ENCODE results near the gene IGF2BP1.
"Not testable (repeated sequence)": the region's sequence is repeated elsewhere in the genome, so short reads cannot be mapped to it uniquely, and the experiment has no call there.

The IGF2BP1 gene

GRCh38 chr17:48996722-48997102, 473 bp upstream of the IGF2BP1 start:
- Histone ChIP-seq H2AFZ (ENCODE audit: low read length, unreplicated experiment) (no peak overlapping the region), H3K79me2 (ENCODE audit: control insufficient read depth, insufficient read depth, low read length, unreplicated experiment) (peaks cover 34% of the 10 kb centered on the region), H3K27ac (ENCODE audit: low read depth, low read length) (no peak overlapping the region), H3K36me3 (ENCODE audit: insufficient read depth, low read length) (no peaks in the 10 kb centered on the region), H3K4me3 (ENCODE audit: low read depth, low read length) (peak overlapping the region; percentile 82), H3K4me1 (ENCODE audit: control insufficient read depth, insufficient read depth, low read length, unreplicated experiment) (peaks cover 2% of the 10 kb centered on the region), H3K27me3 (ENCODE audit: insufficient read depth, low read length) (peaks cover 73% of the 10 kb centered on the region)

- Histone ChIP-seq H3K36me3 (ENCODE audit: insufficient read depth, low read length) (no peaks in the 10 kb centered on the region), H2AFZ (ENCODE audit: low read length, unreplicated experiment) (peak overlapping the region; percentile 47), H3K4me1 (ENCODE audit: control insufficient read depth, insufficient read depth, low read length, unreplicated experiment) (peaks cover 6% of the 10 kb centered on the region), H3K79me2 (ENCODE audit: control insufficient read depth, insufficient read depth, low read length, unreplicated experiment) (peaks cover 42% of the 10 kb centered on the region), H3K27ac (ENCODE audit: low read depth, low read length) (peak overlapping the region; percentile 35), H3K4me3 (ENCODE audit: low read depth, low read length) (peak overlapping the region; percentile 82), H3K27me3 (ENCODE audit: insufficient read depth, low read length) (peaks cover 71% of the 10 kb centered on the region)
Observed at GRCh38 chr17:48997827-48998586, 822 bp downstream of the IGF2BP1 start.

DNA sequence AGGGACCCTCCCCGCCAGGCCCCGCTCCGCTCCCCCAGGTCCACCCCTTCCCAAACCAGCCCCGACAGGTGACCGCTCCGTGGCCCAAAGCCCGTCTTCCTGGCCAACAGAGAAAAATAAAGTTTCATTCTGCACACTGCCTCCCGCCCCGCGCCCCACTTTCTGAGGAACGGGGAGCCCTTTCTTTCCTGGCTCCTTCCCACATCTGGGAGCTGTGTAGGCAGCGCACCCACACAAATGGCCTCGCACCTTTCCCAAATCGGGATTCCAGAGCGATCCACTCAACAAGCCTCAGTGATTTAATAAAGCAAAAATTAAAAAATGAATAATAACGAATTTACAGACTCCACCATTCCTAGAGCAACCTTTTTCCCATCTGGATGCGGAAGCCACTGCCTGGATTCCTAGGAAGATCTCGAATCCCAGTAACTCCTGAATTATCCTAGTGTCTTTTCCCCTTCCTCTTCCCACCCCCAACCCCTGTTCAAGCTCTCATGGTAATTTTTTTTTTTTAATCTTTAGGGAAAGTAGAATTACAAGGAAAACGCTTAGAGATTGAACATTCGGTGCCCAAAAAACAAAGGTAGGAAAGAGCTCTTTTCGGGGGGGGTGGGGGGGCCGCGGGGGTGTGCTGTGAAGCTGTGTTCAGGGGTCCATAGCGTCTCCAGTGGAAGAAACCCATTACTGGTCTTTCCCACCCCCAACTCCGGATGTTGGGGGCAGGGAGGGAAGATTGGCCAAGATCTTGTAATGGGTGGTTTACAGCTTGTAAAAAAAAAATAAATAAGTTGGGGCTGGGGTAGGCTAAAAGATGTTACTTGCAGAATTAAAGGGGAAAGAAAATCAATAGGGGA, 1.6 kb downstream of the IGF2BP1 start:
- peaks cover 49% of the 10 kb centered on the region for H3K79me2 ChIP-seq (ENCODE audit: control insufficient read depth, insufficient read depth, low read length, unreplicated experiment)
- H3K27ac ChIP-seq (ENCODE audit: low read depth, low read length), result no peak overlapping the region
- peak overlapping the region; percentile 82 for H3K4me3 ChIP-seq (ENCODE audit: low read depth, low read length)
- H3K4me1 ChIP-seq (ENCODE audit: control insufficient read depth, insufficient read depth, low read length, unreplicated experiment), result peaks cover 6% of the 10 kb centered on the region
- H3K27me3 ChIP-seq (ENCODE audit: insufficient read depth, low read length), result peaks cover 71% of the 10 kb centered on the region
- no peaks in the 10 kb centered on the region for H3K36me3 ChIP-seq (ENCODE audit: insufficient read depth, low read length)
- peak overlapping the region; percentile 47 for H2AFZ ChIP-seq (ENCODE audit: low read length, unreplicated experiment)

GRCh38 chr17:49000943-49001342, 3.8 kb downstream of the IGF2BP1 start:
- Histone ChIP-seq H3K36me3 (ENCODE audit: insufficient read depth, low read length) (no peaks in the 10 kb centered on the region; the same call in 1 of the 2 replicates), H2AFZ (ENCODE audit: low read length, unreplicated experiment) (no peak overlapping the region), H3K4me1 (ENCODE audit: control insufficient read depth, insufficient read depth, low read length, unreplicated experiment) (peaks cover 13% of the 10 kb centered on the region), H3K27me3 (ENCODE audit: insufficient read depth, low read length) (peaks cover 71% of the 10 kb centered on the region), H3K27ac (ENCODE audit: low read depth, low read length) (peak overlapping the region; percentile 44), H3K4me3 (ENCODE audit: low read depth, low read length) (peak overlapping the region; percentile 82), H3K79me2 (ENCODE audit: control insufficient read depth, insufficient read depth, low read length, unreplicated experiment) (peaks cover 65% of the 10 kb centered on the region)

- Histone ChIP-seq H3K27me3 (ENCODE audit: insufficient read depth, low read length) (peaks cover 65% of the 10 kb centered on the region), H3K79me2 (ENCODE audit: control insufficient read depth, insufficient read depth, low read length, unreplicated experiment) (peaks cover 69% of the 10 kb centered on the region), H2AFZ (ENCODE audit: low read length, unreplicated experiment) (no peak overlapping the region), H3K4me1 (ENCODE audit: control insufficient read depth, insufficient read depth, low read length, unreplicated experiment) (peaks cover 13% of the 10 kb centered on the region), H3K36me3 (ENCODE audit: insufficient read depth, low read length) (no peaks in the 10 kb centered on the region; the same call in 1 of the 2 replicates), H3K27ac (ENCODE audit: low read depth, low read length) (peak overlapping the region; percentile 44), H3K4me3 (ENCODE audit: low read depth, low read length) (peak overlapping the region; percentile 82)
Observed at GRCh38 chr17:49001671-49002070, 4.5 kb downstream of the IGF2BP1 start.

DNA sequence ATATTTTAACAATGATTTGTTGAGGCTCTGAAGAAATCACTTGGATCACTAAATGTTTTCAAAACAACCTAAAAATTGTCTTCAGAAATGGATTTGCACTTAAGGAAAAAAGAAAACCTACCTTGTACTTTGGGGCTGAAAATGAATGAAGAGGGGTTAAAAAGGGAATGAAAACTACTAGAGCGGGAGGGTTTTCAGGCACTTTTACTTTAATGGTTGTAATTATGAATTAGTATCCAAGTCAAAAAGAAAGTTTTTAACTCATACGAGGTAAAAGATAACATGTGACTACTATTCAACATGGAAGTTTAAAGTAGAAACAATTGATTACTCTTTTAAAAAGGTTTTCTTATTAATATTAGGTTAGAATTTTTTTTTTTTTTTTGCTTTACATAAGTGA, 5.1 kb downstream of the IGF2BP1 start:
- H3K27ac ChIP-seq (ENCODE audit: low read depth, low read length), result no peak overlapping the region
- H3K4me1 ChIP-seq (ENCODE audit: control insufficient read depth, insufficient read depth, low read length, unreplicated experiment), result peaks cover 13% of the 10 kb centered on the region
- H3K4me3 ChIP-seq (ENCODE audit: low read depth, low read length), result no peak overlapping the region
- peaks cover 60% of the 10 kb centered on the region for H3K27me3 ChIP-seq (ENCODE audit: insufficient read depth, low read length)
- H3K79me2 ChIP-seq (ENCODE audit: control insufficient read depth, insufficient read depth, low read length, unreplicated experiment), result peaks cover 72% of the 10 kb centered on the region
- no peaks in the 10 kb centered on the region; the same call in 1 of the 2 replicates for H3K36me3 ChIP-seq (ENCODE audit: insufficient read depth, low read length)
- H2AFZ ChIP-seq (ENCODE audit: low read length, unreplicated experiment), result no peak overlapping the region

- Histone ChIP-seq H2AFZ (ENCODE audit: low read length, unreplicated experiment) (no peak overlapping the region), H3K4me3 (ENCODE audit: low read depth, low read length) (peak overlapping the region; percentile 55), H3K4me1 (ENCODE audit: control insufficient read depth, insufficient read depth, low read length, unreplicated experiment) (peaks cover 13% of the 10 kb centered on the region), H3K36me3 (ENCODE audit: insufficient read depth, low read length) (no peaks in the 10 kb centered on the region; the same call in 1 of the 2 replicates), H3K27ac (ENCODE audit: low read depth, low read length) (no peak overlapping the region), H3K79me2 (ENCODE audit: control insufficient read depth, insufficient read depth, low read length, unreplicated experiment) (peaks cover 74% of the 10 kb centered on the region), H3K27me3 (ENCODE audit: insufficient read depth, low read length) (peaks cover 56% of the 10 kb centered on the region)
Observed at GRCh38 chr17:49002766-49003165, 5.6 kb downstream of the IGF2BP1 start.

DNA sequence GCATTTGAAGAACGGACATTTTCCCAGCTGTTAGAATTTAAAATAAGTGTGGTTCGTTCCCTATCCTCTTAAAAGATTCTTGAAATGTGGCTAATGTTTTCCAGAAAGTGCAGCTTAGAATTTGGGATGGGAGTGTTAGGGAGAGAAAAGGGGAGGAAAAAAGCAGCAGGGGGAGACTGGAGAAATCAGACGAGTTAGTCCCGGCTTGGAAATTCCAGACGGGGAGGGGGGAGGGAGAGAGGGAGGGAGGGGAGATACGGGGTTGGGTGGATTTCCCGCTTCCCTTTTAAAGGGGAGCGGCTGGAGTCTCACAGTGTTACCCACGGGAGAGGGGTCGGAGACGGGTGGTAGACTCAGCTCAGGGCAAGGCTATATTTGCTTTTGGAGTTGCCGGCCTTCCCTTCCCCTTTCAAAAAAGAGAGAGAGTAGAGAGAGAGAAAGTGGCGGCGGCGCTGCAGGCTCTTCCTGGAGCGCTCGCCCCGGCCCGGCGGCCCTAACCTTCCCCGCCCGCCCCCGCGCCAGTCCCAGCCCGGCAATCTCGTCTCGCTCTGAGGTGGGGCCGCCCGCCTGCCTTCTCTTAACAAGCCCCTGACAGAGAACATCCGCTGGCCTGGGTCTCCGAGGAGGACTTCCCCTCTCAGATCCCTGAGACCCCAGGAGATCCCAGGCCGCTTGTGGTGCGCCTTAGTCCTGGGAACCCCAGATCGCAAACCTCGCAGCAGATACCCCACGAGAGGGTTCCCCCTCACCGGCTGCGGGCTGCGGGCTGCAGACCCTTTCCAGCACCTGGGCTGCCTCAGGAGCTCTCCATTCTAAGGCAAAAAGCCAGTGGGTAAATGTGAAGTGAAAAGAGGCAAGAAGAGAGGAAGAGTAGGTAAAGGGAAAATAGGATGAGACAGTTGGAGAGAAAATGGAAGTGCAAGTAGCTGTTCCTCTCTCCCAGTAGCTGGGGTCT, 6.6 kb downstream of the IGF2BP1 start:
- Histone ChIP-seq H2AFZ (ENCODE audit: low read length, unreplicated experiment) (peak overlapping the region; percentile 33), H3K4me3 (ENCODE audit: low read depth, low read length) (peak overlapping the region; percentile 55), H3K27ac (ENCODE audit: low read depth, low read length) (no peak overlapping the region), H3K36me3 (ENCODE audit: insufficient read depth, low read length) (no peaks in the 10 kb centered on the region; the same call in 1 of the 2 replicates), H3K4me1 (ENCODE audit: control insufficient read depth, insufficient read depth, low read length, unreplicated experiment) (peaks cover 13% of the 10 kb centered on the region), H3K27me3 (ENCODE audit: insufficient read depth, low read length) (peaks cover 50% of the 10 kb centered on the region), H3K79me2 (ENCODE audit: control insufficient read depth, insufficient read depth, low read length, unreplicated experiment) (peaks cover 65% of the 10 kb centered on the region)

DNA sequence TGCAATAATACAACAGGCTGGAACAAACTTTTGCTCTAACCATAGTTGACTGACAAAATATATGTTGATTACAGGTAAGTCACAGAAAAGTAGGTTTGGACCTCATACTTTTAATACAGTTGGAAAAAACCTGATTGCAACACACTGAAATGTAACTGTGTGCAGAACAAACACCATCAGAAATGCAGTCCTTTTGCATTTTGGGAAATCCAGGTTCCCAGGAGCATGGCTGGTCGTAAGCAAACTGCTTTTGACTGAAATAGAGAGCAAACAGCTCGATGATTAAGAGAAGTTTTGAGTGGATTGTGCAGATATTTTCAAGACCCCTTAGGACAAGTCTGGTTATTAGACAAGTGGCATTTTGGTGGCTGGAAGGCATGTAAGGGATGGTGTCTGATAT, 8.0 kb downstream of the IGF2BP1 start:
- no peaks in the 10 kb centered on the region; the same call in 1 of the 2 replicates for H3K36me3 ChIP-seq (ENCODE audit: insufficient read depth, low read length)
- no peak overlapping the region for H3K27ac ChIP-seq (ENCODE audit: low read depth, low read length)
- H3K79me2 ChIP-seq (ENCODE audit: control insufficient read depth, insufficient read depth, low read length, unreplicated experiment), result peaks cover 53% of the 10 kb centered on the region
- peaks cover 13% of the 10 kb centered on the region for H3K4me1 ChIP-seq (ENCODE audit: control insufficient read depth, insufficient read depth, low read length, unreplicated experiment)
- no peak overlapping the region for H2AFZ ChIP-seq (ENCODE audit: low read length, unreplicated experiment)
- peaks cover 45% of the 10 kb centered on the region for H3K27me3 ChIP-seq (ENCODE audit: insufficient read depth, low read length)
- H3K4me3 ChIP-seq (ENCODE audit: low read depth, low read length), result no peak overlapping the region

GRCh38 chr17:49008908-49009307, 11.7 kb downstream of the IGF2BP1 start:
- H3K27ac ChIP-seq (ENCODE audit: low read depth, low read length); H3K4me3 ChIP-seq (ENCODE audit: low read depth, low read length); H2AFZ ChIP-seq (ENCODE audit: low read length, unreplicated experiment); H3K36me3 ChIP-seq (ENCODE audit: insufficient read depth, low read length); H3K4me1 ChIP-seq (ENCODE audit: control insufficient read depth, insufficient read depth, low read length, unreplicated experiment): not testable (repeated sequence)
- peaks cover 40% of the 10 kb centered on the region for H3K27me3 ChIP-seq (ENCODE audit: insufficient read depth, low read length)
- H3K79me2 ChIP-seq (ENCODE audit: control insufficient read depth, insufficient read depth, low read length, unreplicated experiment), result peaks cover 32% of the 10 kb centered on the region

Measured in ACC112 (cell line).